Thymus (tissue), 11 donors: ENCODE measurements around the gene VTI1A. TPM values are rescaled to one million over a fixed set of nuclear protein-coding genes. Genes with fewer than 3 reads are reported as not detected.
"Not testable (repeated sequence)": the region's sequence is repeated elsewhere in the genome, so short reads cannot be mapped to it uniquely, and the experiment has no call there.

Experiments
- DNase-seq, 9 donors: peaks; one replicate each; pipeline ENCODE4 v3.0.0-alpha.2; 2013; ENCODE audit warnings: low spot score in 9 of 9, low read depth in 6 of 9, missing footprints in 1 of 9
- H3K27ac ChIP-seq, 2 donors: one replicate each; pipeline ENCODE4 v1.5.1; 2013; ENCODE audit warnings: control low read depth in 1 of 2, low read depth in 1 of 2, low read length in 1 of 2, mild to moderate bottlenecking in 1 of 2, moderate library complexity in 1 of 2
- H3K27me3 ChIP-seq, 2 donors: one replicate each; pipeline ENCODE4 v1.5.1; 2013; ENCODE audit warnings: low read length in 1 of 2; ENCODE audit not compliant: control insufficient read depth in 2 of 2, insufficient read depth in 1 of 2
- H3K36me3 ChIP-seq, 2 donors: one replicate each; pipeline ENCODE4 v1.5.1; 2013; ENCODE audit warnings: low read length in 1 of 2, mild to moderate bottlenecking in 1 of 2, moderate library complexity in 1 of 2; ENCODE audit not compliant: control insufficient read depth in 2 of 2, insufficient read depth in 2 of 2
- H3K4me1 ChIP-seq, 2 donors: one replicate each; pipeline ENCODE4 v1.5.1; 2013; ENCODE audit warnings: low read length in 2 of 2; ENCODE audit not compliant: control insufficient read depth in 2 of 2, insufficient read depth in 2 of 2
- H3K4me3 ChIP-seq, 2 donors: one replicate each; pipeline ENCODE4 v1.5.1; 2013; ENCODE audit warnings: low read length in 2 of 2, control low read depth in 1 of 2, mild to moderate bottlenecking in 1 of 2
- H3K9me3 ChIP-seq, 2 donors: one replicate each; pipeline ENCODE4 v1.5.1; 2013; ENCODE audit warnings: low read length in 1 of 2, mild to moderate bottlenecking in 1 of 2; ENCODE audit not compliant: control insufficient read depth in 2 of 2, insufficient read depth in 1 of 2
- WGBS: extraction: QIAGEN DNeasy Blood & Tissue Kit; methylation state at CpG from one replicate; pipeline ENCODE4 v1.1.7; 2013; 5-methylcytosine and 5-hydroxymethylcytosine counted together
- polyA plus RNA-seq: library from polyadenylated mRNA; stranded (reverse); fragments of 200-250 nt; gene quantifications from one replicate; pipeline ENCODE4 v1.2.3, GENCODE V29; 2013
- total RNA-seq: library from RNA; stranded (reverse); fragments of 120-200 nt; gene quantifications from one replicate; pipeline ENCODE4 v1.2.4, GENCODE V29; 2013
- donor health status: healthy.

Gene VTI1A
- total and polyA plus RNA-seq, 2 donors: 15.9 to 27.0 TPM

- not testable (repeated sequence) for H3K4me1 ChIP-seq, H3K27ac ChIP-seq, DNase-seq, H3K27me3 ChIP-seq, H3K36me3 ChIP-seq, H3K4me3 ChIP-seq, H3K9me3 ChIP-seq
- 98% methylated on average over 2 of the region's 2 CpGs for WGBS
These were observed 416.4 kb downstream of the VTI1A start for GRCh38 chr10:112863461-112863860.

Other genes with a start within 250 kb of the VTI1A start
- 0.05 TPM for gene TECTB, start 163.8 kb upstream of the VTI1A start, total RNA-seq
- 0.21 TPM for gene TECTB, start 163.8 kb upstream of the VTI1A start, polyA plus RNA-seq
- gene ACSL5, start 73.1 kb upstream of the VTI1A start, total RNA-seq: 13.0 TPM
- 15.9 TPM for gene ACSL5, start 73.1 kb upstream of the VTI1A start, polyA plus RNA-seq
- 28.0 TPM for gene ZDHHC6, start 301 bp upstream of the VTI1A start, total RNA-seq
- 64.5 TPM for gene ZDHHC6, start 301 bp upstream of the VTI1A start, polyA plus RNA-seq